Endothelial cell of hepatic sinusoid (primary cell): ENCODE measurements around the gene CACNA1G.

ENCODE experiments used
- in situ Hi-C: cut with HindIII; loops from 2 replicates; pipeline ENCODE4 v1.10.0; 2017; ENCODE audit warnings: low sequenced_read_pairs

The CACNA1G gene

GRCh38 chr17:50583641-50584040 is 23.1 kb downstream of the CACNA1G start:
- in situ Hi-C loops: no loop called here

GRCh38 chr17:50584116-50584515 is 23.6 kb downstream of the CACNA1G start:
- in situ Hi-C loops: no loop called here

- in situ Hi-C loops: no loop called here
Observed at GRCh38 chr17:50584749-50585148, 24.2 kb downstream of the CACNA1G start.

GRCh38 chr17:50585346-50585745 is 24.8 kb downstream of the CACNA1G start:
- in situ Hi-C loops: no loop called here

GRCh38 chr17:50585891-50586290 is 25.4 kb downstream of the CACNA1G start:
- in situ Hi-C loops: no loop called here

GRCh38 chr17:50586421-50587247 is 26.1 kb downstream of the CACNA1G start:
- in situ Hi-C loops: no loop called here

- in situ Hi-C loops: no loop called here
Observed at GRCh38 chr17:50587571-50587970, 27.1 kb downstream of the CACNA1G start.

DNA sequence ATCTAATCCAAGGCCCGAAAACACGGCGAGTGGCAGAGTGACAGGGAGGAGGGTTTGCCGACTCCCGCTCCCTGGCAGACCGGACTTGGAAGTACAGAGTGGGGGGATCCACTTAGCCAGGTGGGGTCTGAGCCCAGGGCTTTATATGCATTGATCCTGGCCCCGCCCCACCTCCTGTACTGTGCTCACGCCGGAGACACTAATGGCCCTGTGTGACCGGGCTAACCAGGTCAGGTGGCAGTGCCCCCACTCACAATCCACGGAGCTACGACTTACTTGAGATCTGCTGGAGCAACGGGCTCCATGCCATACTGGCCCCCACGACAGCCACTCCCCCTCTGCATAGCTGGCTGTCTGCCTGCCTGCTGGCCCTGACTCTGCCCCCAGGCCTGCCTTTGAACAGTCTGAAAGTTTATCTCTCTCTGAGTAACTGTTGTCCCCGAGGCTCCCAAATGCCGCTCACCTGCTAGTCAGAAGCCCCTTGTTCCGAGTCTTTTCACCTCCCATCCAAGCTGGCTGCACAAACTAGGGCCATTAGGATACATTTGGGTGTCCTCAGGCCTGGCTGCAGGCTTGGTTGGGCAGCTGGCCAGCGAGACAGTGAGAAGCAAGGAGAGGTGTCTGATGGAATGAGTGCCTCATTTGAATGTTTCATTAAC is 28.0 kb downstream of the CACNA1G start:
- in situ Hi-C loops: no loop called here

- in situ Hi-C loops: no loop called here
Observed at GRCh38 chr17:50589095-50589705, 28.7 kb downstream of the CACNA1G start.

- in situ Hi-C loops: loop anchor here (5.0 kb wide), 1 partner anchor 36 kb away; no protein-coding TSS in a partner anchor
Observed at GRCh38 chr17:50590946-50591737, 30.6 kb downstream of the CACNA1G start.

DNA sequence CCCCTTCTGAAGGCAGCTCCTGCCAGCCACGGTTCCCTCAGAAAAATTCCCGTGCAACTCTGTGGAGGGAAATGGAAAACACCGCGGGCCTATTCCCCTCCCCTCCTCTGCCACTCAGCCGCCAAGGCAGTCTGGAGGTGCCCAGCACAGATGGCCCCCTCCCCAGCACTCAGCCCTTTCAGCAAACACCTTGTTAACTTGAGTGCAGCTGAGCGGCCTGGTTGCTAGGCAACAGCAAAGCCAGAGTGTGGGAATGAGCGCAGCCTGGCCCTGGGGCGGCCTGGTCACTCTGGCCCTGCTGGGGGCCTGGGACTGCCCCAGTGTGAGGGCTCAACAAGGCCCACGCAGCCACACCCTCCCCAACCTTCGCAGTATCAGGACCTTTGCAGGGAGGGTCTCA is 32.8 kb downstream of the CACNA1G start:
- in situ Hi-C loops: loop anchor here (5.0 kb wide), 1 partner anchor 34 kb away; no protein-coding TSS in a partner anchor

DNA sequence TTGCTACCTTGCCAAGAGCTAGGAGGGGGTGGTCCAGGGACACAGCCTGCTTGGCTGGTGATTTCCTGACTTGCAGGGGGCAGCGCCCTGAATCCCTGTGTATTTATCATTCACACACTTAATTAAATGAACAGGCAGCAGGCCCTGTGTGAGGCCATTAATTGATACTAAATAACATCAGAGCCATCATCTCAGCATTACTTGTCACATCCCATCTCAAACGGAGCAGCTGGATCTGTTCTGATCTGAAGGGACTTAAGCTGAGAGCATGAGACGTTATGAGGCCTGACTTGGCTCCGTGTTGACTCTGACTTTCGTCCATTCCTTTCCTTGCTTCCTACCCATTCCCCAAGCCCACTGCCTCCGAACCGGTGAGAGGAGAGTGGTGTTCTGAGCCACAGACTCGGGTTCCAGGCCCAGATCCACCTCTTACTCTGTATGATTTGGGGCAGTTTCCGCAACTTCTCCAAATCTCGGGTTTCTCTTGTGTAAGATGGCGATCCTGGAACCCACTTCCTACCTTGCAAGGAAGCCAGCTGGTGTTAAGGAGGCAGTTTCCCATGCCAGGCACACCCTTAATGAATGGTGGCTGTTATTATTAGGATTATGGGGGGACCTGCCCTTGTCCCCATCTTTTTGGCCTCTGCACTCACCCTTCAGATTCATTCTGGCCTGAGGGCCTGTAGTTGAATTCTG is 33.8 kb downstream of the CACNA1G start:
- in situ Hi-C loops: loop anchor here (5.0 kb wide), 1 partner anchor 33 kb away; no protein-coding TSS in a partner anchor

DNA sequence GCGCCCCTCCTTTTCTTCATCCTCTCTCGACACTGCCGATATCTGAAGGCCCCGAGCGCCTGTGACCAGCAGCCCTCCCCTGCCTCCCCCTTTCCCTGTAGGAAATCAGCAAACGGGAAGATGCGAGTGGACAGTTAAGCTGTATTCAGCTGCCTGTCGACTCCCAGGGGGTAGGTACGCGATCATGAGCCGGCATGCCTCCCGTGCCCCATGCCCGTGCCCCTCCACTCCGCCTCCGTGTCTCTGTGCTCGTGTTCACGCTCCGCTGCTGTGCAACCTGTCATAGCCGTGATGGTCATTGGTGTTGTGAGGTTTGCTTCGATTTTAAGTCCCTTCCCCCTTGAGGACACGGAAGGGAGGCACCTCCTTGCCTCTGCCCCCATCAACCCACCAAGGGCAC is 34.4 kb downstream of the CACNA1G start:
- in situ Hi-C loops: loop anchor here (5.0 kb wide), 1 partner anchor 32 kb away; no protein-coding TSS in a partner anchor

DNA sequence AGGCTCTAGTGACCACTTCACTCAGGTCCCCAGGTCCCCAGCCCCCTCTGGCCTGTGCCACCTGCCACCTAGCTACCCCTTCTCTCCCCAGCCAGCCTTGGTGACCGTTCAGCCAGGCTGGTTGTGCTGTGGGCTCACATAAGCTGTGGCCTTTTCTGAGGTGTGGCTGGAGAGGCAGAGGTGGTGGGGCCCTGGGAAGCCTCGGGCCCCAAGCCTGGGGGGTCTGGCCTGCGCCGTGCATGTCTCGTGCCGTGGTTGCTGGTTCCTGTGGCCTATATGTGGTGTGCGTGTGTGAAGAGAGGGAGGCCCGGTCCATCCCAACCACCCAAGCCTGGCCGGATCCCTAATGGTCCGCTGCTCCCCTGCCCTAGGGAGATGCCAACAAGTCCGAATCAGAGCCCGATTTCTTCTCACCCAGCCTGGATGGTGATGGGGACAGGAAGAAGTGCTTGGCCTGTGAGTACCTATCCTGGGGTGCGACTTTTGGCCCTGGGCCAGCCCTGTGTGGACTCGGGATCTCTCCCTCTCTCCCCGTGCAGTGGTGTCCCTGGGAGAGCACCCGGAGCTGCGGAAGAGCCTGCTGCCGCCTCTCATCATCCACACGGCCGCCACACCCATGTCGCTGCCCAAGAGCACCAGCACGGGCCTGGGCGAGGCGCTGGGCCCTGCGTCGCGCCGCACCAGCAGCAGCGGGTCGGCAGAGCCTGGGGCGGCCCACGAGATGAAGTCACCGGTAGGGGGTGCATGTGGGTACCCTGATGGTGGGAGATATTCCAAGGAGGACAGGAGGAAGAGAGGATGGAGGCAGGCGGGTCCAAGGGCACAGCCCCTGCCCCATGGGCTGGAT is 35.9 kb downstream of the CACNA1G start:
- in situ Hi-C loops: no loop called here

DNA sequence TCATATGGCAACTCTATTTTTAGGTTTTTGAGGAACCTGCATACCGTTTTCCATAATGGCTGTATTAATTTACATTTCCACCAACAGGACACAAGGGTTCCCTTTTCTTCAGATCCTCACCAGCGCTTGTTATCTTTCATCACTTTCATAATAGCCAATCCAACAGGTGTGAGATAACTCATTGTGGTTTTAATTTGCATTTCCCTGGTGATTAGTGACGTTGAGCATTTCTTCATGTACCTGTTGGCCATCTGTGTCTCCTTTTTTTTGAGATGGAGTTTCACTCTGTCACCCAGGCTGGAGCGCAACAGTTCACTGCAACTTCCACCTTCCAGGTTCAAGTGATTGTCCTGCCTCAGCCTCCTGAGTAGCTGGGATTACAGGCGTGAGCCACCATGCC is 38.0 kb downstream of the CACNA1G start:
- in situ Hi-C loops: no loop called here

DNA sequence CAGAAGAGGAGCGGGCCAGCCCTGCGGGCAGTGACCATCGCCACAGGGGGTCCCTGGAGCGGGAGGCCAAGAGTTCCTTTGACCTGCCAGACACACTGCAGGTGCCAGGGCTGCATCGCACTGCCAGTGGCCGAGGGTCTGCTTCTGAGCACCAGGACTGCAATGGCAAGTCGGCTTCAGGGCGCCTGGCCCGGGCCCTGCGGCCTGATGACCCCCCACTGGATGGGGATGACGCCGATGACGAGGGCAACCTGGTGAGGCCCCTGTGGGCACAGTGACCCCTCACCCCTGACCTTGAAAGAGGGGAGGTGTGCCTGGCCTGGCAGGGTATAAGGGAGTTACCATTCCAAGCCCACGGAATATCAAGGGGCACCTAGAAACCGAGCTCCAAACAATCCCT is 39.1 kb downstream of the CACNA1G start:
- in situ Hi-C loops: no loop called here

GRCh38 chr17:50601823-50602375 is 41.4 kb downstream of the CACNA1G start:
- in situ Hi-C loops: no loop called here

- in situ Hi-C loops: no loop called here
Observed at GRCh38 chr17:50602836-50603235, 42.3 kb downstream of the CACNA1G start.

- in situ Hi-C loops: no loop called here
Observed at GRCh38 chr17:50603340-50603739, 42.8 kb downstream of the CACNA1G start.
